Lower lobe of right lung (tissue), 2 donors: Measurements from ENCODE around the gene RHBDF1. TPM values are rescaled to one million over a fixed set of nuclear protein-coding genes. Genes with fewer than 3 reads are reported as not detected.

Experiments
- ATAC-seq, 2 donors: fragments of 200-7000 bp; cut with Tn5 transposase; one replicate each; pipeline ENCODE4 v1.9.1; 2020 to 2022; ENCODE audit warnings: mild to moderate bottlenecking in 2 of 2, moderate library complexity in 2 of 2
- DNase-seq: peaks from one replicate; pipeline ENCODE4 v3.0.0-alpha.2; 2020
- H3K27ac ChIP-seq: fragments of 200-600 bp; one replicate; pipeline ENCODE4 v1.8.0; 2022
- H3K27me3 ChIP-seq: fragments of 200-600 bp; one replicate; pipeline ENCODE4 v1.8.0; 2022; ENCODE audit warnings: low read depth
- H3K36me3 ChIP-seq: fragments of 200-600 bp; one replicate; pipeline ENCODE4 v1.8.0; 2022; ENCODE audit warnings: mild to moderate bottlenecking
- H3K4me1 ChIP-seq: fragments of 200-600 bp; one replicate; pipeline ENCODE4 v1.8.0; 2022
- H3K4me3 ChIP-seq: fragments of 200-600 bp; one replicate; pipeline ENCODE4 v1.8.0; 2022; ENCODE audit warnings: mild to moderate bottlenecking
- H3K9me3 ChIP-seq: fragments of 200-600 bp; one replicate; pipeline ENCODE4 v1.8.0; 2022
- CTCF ChIP-seq: fragments of 200-600 bp; IDR thresholded peaks from one replicate; pipeline ENCODE4 v1.8.0; 2022; ENCODE audit warnings: antibody characterized with exemption, mild to moderate bottlenecking
- intact Hi-C: fragments of 100-400 bp; cut with DNase I; formaldehyde crosslinking; loops from one replicate; pipeline ENCODE4 v1.11.0; 2022
- total RNA-seq: library from RNA; stranded (reverse); fragmentation: NEBNext Ultra II Directional; extraction: Animal tissue kit (Norgen Biotek cat#: 25700); gene quantifications from one replicate; pipeline ENCODE4 v1.2.1, GENCODE V29; 2021
- donor health status: DM: no; HTN: yes; CAD: no; lungs with severe emphysema.

The RHBDF1 gene
- total RNA-seq, 1 donor from 2014 or later, result 35.9 TPM

GRCh38 chr16:76535-77272 is 4.3 kb upstream of the RHBDF1 start:
- peaks cover 62% of the 10 kb centered on the region for H3K4me1 ChIP-seq
- peak overlapping the region; percentile 92 for H3K4me3 ChIP-seq
- intact Hi-C loops, result no loop called here
- TF ChIP-seq CTCF, result no peak
- peak; percentile 73 for DNase-seq
- no peaks in the 10 kb centered on the region for H3K9me3 ChIP-seq
- ATAC-seq, result peak; percentile 27 to 46
- peak overlapping the region; percentile 94 for H3K27ac ChIP-seq
- peaks cover 21% of the 10 kb centered on the region for H3K36me3 ChIP-seq
- peaks cover 4% of the 10 kb centered on the region for H3K27me3 ChIP-seq

- peaks cover 10% of the 10 kb centered on the region for H3K27me3 ChIP-seq
These were observed 3.4 kb upstream of the RHBDF1 start for GRCh38 chr16:75580-76501.

GRCh38 chr16:74747-75334 is 2.4 kb upstream of the RHBDF1 start:
- DNase-seq (no peak), ATAC-seq (no peak)
- Histone ChIP-seq H3K4me3 (no peak overlapping the region), H3K9me3 (no peaks in the 10 kb centered on the region), H3K27me3 (peaks cover 10% of the 10 kb centered on the region), H3K4me1 (peaks cover 78% of the 10 kb centered on the region), H3K27ac (peak overlapping the region; percentile 94), H3K36me3 (peaks cover 7% of the 10 kb centered on the region)
- intact Hi-C loops, result no loop called here
- no peak for TF ChIP-seq CTCF

More at GRCh38 chr16:75580-76501, 3.4 kb upstream of the RHBDF1 start:
- Histone ChIP-seq H3K27ac (peak overlapping the region; percentile 94), H3K4me3 (peak overlapping the region; percentile 92), H3K4me1 (peaks cover 68% of the 10 kb centered on the region), H3K36me3 (peaks cover 16% of the 10 kb centered on the region), H3K9me3 (no peaks in the 10 kb centered on the region)
- DNase-seq (peak; percentile 84), ATAC-seq (peak; percentile 6 to 9)
- TF ChIP-seq CTCF, result peak; percentile 32
- intact Hi-C loops, result no loop called here

GRCh38 chr16:74051-74746 is 1.8 kb upstream of the RHBDF1 start:
- Histone ChIP-seq H3K36me3 (peaks cover under 1% of the 10 kb centered on the region), H3K9me3 (no peaks in the 10 kb centered on the region), H3K4me1 (peaks cover 78% of the 10 kb centered on the region), H3K27ac (peak overlapping the region; percentile 83), H3K27me3 (peaks cover 10% of the 10 kb centered on the region), H3K4me3 (no peak overlapping the region)
- TF ChIP-seq CTCF, result no peak
- DNase-seq (no peak), ATAC-seq (no peak)
- intact Hi-C loops, result no loop called here
